Measurements from ENCODE around the gene MAP7D3.
A peak's percentile ranks its signal among the peaks of the same experiment; 100 is the strongest.

The MAP7D3 gene

GRCh38 chrX:136209751-136210150, 41.4 kb downstream of the MAP7D3 start:
- no peak for TF ChIP-seq POLR2A (IDR thresholded peaks at IDR 0.05; ENCODE audit: extremely low read depth, insufficient read length)
- no peak for TF ChIP-seq CTCF (IDR thresholded peaks at IDR 0.05; ENCODE audit: low read depth, low read length)
- TF ChIP-seq MYC (IDR thresholded peaks at IDR 0.05; ENCODE audit: low read depth, low read length): no peak
- H3K4me3 ChIP-seq (ENCODE audit: low read depth, low read length): no peak overlapping the region
- DNase-seq (ENCODE audit: low read depth): no peak

GRCh38 chrX:136209016-136209738, 42.0 kb downstream of the MAP7D3 start:
- no peak overlapping the region for H3K4me3 ChIP-seq (ENCODE audit: low read depth, low read length)
- DNase-seq (ENCODE audit: low read depth): peak; percentile 43
- TF ChIP-seq MYC (IDR thresholded peaks at IDR 0.05; ENCODE audit: low read depth, low read length) (no peak), CTCF (IDR thresholded peaks at IDR 0.05; ENCODE audit: low read depth, low read length) (peak; percentile 24)

- no peak for DNase-seq (ENCODE audit: low read depth)
- H3K4me3 ChIP-seq (ENCODE audit: low read depth, low read length): no peak overlapping the region
- TF ChIP-seq MAX (IDR thresholded peaks at IDR 0.05; ENCODE audit: low read depth, low read length) (no peak), CTCF (IDR thresholded peaks at IDR 0.05; ENCODE audit: low read depth, low read length) (no peak), MYC (IDR thresholded peaks at IDR 0.05; ENCODE audit: low read depth, low read length) (no peak), POLR2A (IDR thresholded peaks at IDR 0.05; ENCODE audit: extremely low read depth, insufficient read length) (no peak)
Observed at GRCh38 chrX:136207546-136207945, 43.7 kb downstream of the MAP7D3 start.

- no peak for DNase-seq (ENCODE audit: low read depth)
- TF ChIP-seq CTCF (IDR thresholded peaks at IDR 0.05; ENCODE audit: low read depth, low read length) (no peak), MYC (IDR thresholded peaks at IDR 0.05; ENCODE audit: low read depth, low read length) (no peak), MAX (IDR thresholded peaks at IDR 0.05; ENCODE audit: low read depth, low read length) (no peak), POLR2A (IDR thresholded peaks at IDR 0.05; ENCODE audit: extremely low read depth, insufficient read length) (no peak)
- no peak overlapping the region for H3K4me3 ChIP-seq (ENCODE audit: low read depth, low read length)
Observed at GRCh38 chrX:136206916-136207315, 44.3 kb downstream of the MAP7D3 start.

GRCh38 chrX:136205882-136206380, 45.3 kb downstream of the MAP7D3 start:
- TF ChIP-seq MAX (IDR thresholded peaks at IDR 0.05; ENCODE audit: low read depth, low read length) (no peak), POLR2A (IDR thresholded peaks at IDR 0.05; ENCODE audit: extremely low read depth, insufficient read length) (no peak), MYC (IDR thresholded peaks at IDR 0.05; ENCODE audit: low read depth, low read length) (no peak)
- no peak for DNase-seq (ENCODE audit: low read depth)
- no peak overlapping the region for H3K4me3 ChIP-seq (ENCODE audit: low read depth, low read length)

GRCh38 chrX:136204571-136204970, 46.6 kb downstream of the MAP7D3 start:
- TF ChIP-seq POLR2A (IDR thresholded peaks at IDR 0.05; ENCODE audit: extremely low read depth, insufficient read length) (no peak), MAX (IDR thresholded peaks at IDR 0.05; ENCODE audit: low read depth, low read length) (no peak), CTCF (IDR thresholded peaks at IDR 0.05; ENCODE audit: low read depth, low read length) (no peak), MYC (IDR thresholded peaks at IDR 0.05; ENCODE audit: low read depth, low read length) (no peak)
- H3K4me3 ChIP-seq (ENCODE audit: low read depth, low read length): no peak overlapping the region
- no peak for DNase-seq (ENCODE audit: low read depth)
